HFFc6 (cell line): ENCODE measurements around the gene CD177. TPM values are rescaled to one million over a fixed set of nuclear protein-coding genes. Genes with fewer than 3 reads are reported as not detected.

Experiments used
- DNase-seq: peaks from one replicate; pipeline ENCODE4 v3.0.0-alpha.2; 2018
- H3K27ac Mint-ChIP-seq: 2 replicates; pipeline ENCODE4 v1.8.0; 2020; ENCODE audit warnings: mild to moderate bottlenecking, mixed read lengths
- H3K27me3 Mint-ChIP-seq: 2 replicates; pipeline ENCODE4 v1.8.0; 2021; ENCODE audit warnings: mild to moderate bottlenecking, moderate library complexity, mixed read lengths; ENCODE audit not compliant: insufficient read depth
- H3K36me3 Mint-ChIP-seq: 2 replicates; pipeline ENCODE4 v1.8.0; 2021; ENCODE audit warnings: low read depth, mixed read lengths
- H3K4me1 Mint-ChIP-seq: 2 replicates; pipeline ENCODE4 v1.8.0; 2020; ENCODE audit warnings: low read depth, mixed read lengths
- H3K4me3 Mint-ChIP-seq: 2 replicates; pipeline ENCODE4 v1.8.0; 2020; ENCODE audit warnings: mild to moderate bottlenecking, moderate library complexity, mixed read lengths
- H3K9me3 Mint-ChIP-seq: 2 replicates; pipeline ENCODE4 v1.8.0; 2020; ENCODE audit warnings: mild to moderate bottlenecking, mixed read lengths
- CTCF ChIP-seq: fragments of 200-600 bp; sonication (generic); IDR thresholded peaks from 2 replicates; pipeline ENCODE4 v1.5.0; 2021; ENCODE audit warnings: antibody characterized with exemption, mild to moderate bottlenecking
- total RNA-seq, 6 experiments: library from RNA; stranded (reverse); fragmentation: NEBNext Ultra II Directional; extraction: Animal tissue kit (Norgen Biotek cat#: 25700); gene quantifications; 2 replicates in 1 of 6; 3 replicates in 5 of 6; pipeline ENCODE4 v1.2.3, GENCODE V29; 2021

CD177 gene
- total RNA-seq, 6 experiments from 2014 or later: 0.54 to 1.00 (median 0.71) TPM

GRCh38 chr19:43406297-43406696, 52.8 kb downstream of the CD177 start:
- H3K36me3 Mint-ChIP-seq: no peaks in the 10 kb centered on the region
- no peaks in the 10 kb centered on the region for H3K4me1 Mint-ChIP-seq
- H3K4me3 Mint-ChIP-seq: no peak overlapping the region
- no peak overlapping the region for H3K27ac Mint-ChIP-seq
- TF ChIP-seq CTCF: no peak
- H3K27me3 Mint-ChIP-seq: peaks cover 26% of the 10 kb centered on the region
- no peak for DNase-seq
- no peaks in the 10 kb centered on the region for H3K9me3 Mint-ChIP-seq

GRCh38 chr19:43407416-43408005, 54.0 kb downstream of the CD177 start:
- no peak for DNase-seq
- Mint-ChIP-seq H3K27ac (no peak overlapping the region), H3K9me3 (peaks cover 6% of the 10 kb centered on the region), H3K4me1 (no peaks in the 10 kb centered on the region), H3K36me3 (no peaks in the 10 kb centered on the region), H3K27me3 (peaks cover 18% of the 10 kb centered on the region), H3K4me3 (no peak overlapping the region)
- TF ChIP-seq CTCF: no peak

- Mint-ChIP-seq H3K36me3 (no peaks in the 10 kb centered on the region), H3K27me3 (peaks cover 17% of the 10 kb centered on the region), H3K9me3 (peaks cover 11% of the 10 kb centered on the region), H3K4me3 (no peak overlapping the region), H3K4me1 (no peaks in the 10 kb centered on the region), H3K27ac (no peak overlapping the region)
- no peak for TF ChIP-seq CTCF
- DNase-seq: no peak
These were observed 54.6 kb downstream of the CD177 start for GRCh38 chr19:43408043-43408442.

- no peak for TF ChIP-seq CTCF
- DNase-seq: no peak
- Mint-ChIP-seq H3K36me3 (no peaks in the 10 kb centered on the region), H3K27me3 (peaks cover 19% of the 10 kb centered on the region), H3K9me3 (peaks cover 13% of the 10 kb centered on the region), H3K4me1 (no peaks in the 10 kb centered on the region), H3K27ac (no peak overlapping the region), H3K4me3 (no peak overlapping the region)
These were observed 55.9 kb downstream of the CD177 start for GRCh38 chr19:43409415-43409814.

GRCh38 chr19:43412441-43412840, 59.0 kb downstream of the CD177 start:
- peaks cover 13% of the 10 kb centered on the region for H3K9me3 Mint-ChIP-seq

More at GRCh38 chr19:43412441-43412840, 59.0 kb downstream of the CD177 start:
- no peak for TF ChIP-seq CTCF
- peaks cover 19% of the 10 kb centered on the region for H3K27me3 Mint-ChIP-seq
- H3K36me3 Mint-ChIP-seq: no peaks in the 10 kb centered on the region
- no peak for DNase-seq
- no peaks in the 10 kb centered on the region for H3K4me1 Mint-ChIP-seq
- no peak overlapping the region for H3K27ac Mint-ChIP-seq
- no peak overlapping the region for H3K4me3 Mint-ChIP-seq

Other genes starting within 250 kb of the CD177 start
- 10 to 100 TPM; 23.3 to 58.7 (median 55.4) TPM for gene PSG5, start 167.2 kb upstream of the CD177 start, total RNA-seq
- gene PSG4, start 148.0 kb upstream of the CD177 start, total RNA-seq: under 1 TPM in 5 of 6 experiments, not detected in 1; 0.43 to 0.70 (median 0.53) TPM
- gene PSG9, start 84.2 kb upstream of the CD177 start, total RNA-seq: under 1 TPM in 1 of 6 experiments, not detected in 5; 0.15 TPM
- gene TEX101, start 61.2 kb downstream of the CD177 start, total RNA-seq: not detected
- under 1 TPM; 0.17 to 0.35 (median 0.22) TPM for gene LYPD3, start 111.9 kb downstream of the CD177 start, total RNA-seq
- 10 to 100 TPM in 4 of 6 experiments, 1 to 10 TPM in 2; 7.5 to 12.5 (median 11.7) TPM for gene PHLDB3, start 151.1 kb downstream of the CD177 start, total RNA-seq
- gene ETHE1, start 173.5 kb downstream of the CD177 start, total RNA-seq: 100 to 1,000 TPM in 4 of 6 experiments, 10 to 100 TPM in 2; 81.3 to 125 (median 107) TPM
- 1 to 10 TPM; 1.6 to 2.9 (median 2.3) TPM for gene ZNF575, start 179.5 kb downstream of the CD177 start, total RNA-seq
- 10 to 100 TPM; 16.2 to 29.8 (median 27.1) TPM for gene XRCC1, start 221.8 kb downstream of the CD177 start, total RNA-seq
- gene PINLYP, start 222.1 kb downstream of the CD177 start, total RNA-seq: under 1 TPM in 2 of 6 experiments, not detected in 4; 0.23 to 0.61 TPM
- gene IRGQ, start 242.4 kb downstream of the CD177 start, total RNA-seq: 10 to 100 TPM; 19.5 to 24.7 (median 21.2) TPM
- 10 to 100 TPM; 18.1 to 20.8 (median 20.0) TPM for gene ZNF576, start 242.9 kb downstream of the CD177 start, total RNA-seq